Progenitor cell of endocrine pancreas (in vitro differentiated cells): ENCODE data around the gene RNF123. TPM values are rescaled to one million over a fixed set of nuclear protein-coding genes. Genes with fewer than 3 reads are reported as not detected.

Source experiments
- DNase-seq: peaks from one replicate; pipeline ENCODE4 v3.0.0; 2021; ENCODE audit warnings: low spot score; ENCODE audit not compliant: unreplicated experiment
- H3K27ac Mint-ChIP-seq: 2 replicates; pipeline ENCODE4 v1.8.0; 2021; ENCODE audit warnings: mild to moderate bottlenecking, moderate library complexity, mixed read lengths
- H3K27me3 Mint-ChIP-seq: 2 replicates; pipeline ENCODE4 v1.8.0; 2021; ENCODE audit warnings: mixed read lengths
- H3K36me3 Mint-ChIP-seq: 2 replicates; pipeline ENCODE4 v1.8.0; 2022; ENCODE audit warnings: mixed read lengths; ENCODE audit not compliant: insufficient read depth
- H3K4me1 Mint-ChIP-seq: 2 replicates; pipeline ENCODE4 v1.8.0; 2021; ENCODE audit warnings: low read depth, mixed read lengths
- H3K4me3 Mint-ChIP-seq: 2 replicates; pipeline ENCODE4 v1.8.0; 2021; ENCODE audit warnings: low read depth, mild to moderate bottlenecking, moderate library complexity, mixed read lengths
- H3K9me3 Mint-ChIP-seq: 2 replicates; pipeline ENCODE4 v1.8.0; 2021; ENCODE audit warnings: low read depth, mixed read lengths
- CTCF ChIP-seq: fragments of 200-600 bp; sonication (generic); IDR thresholded peaks from one replicate; pipeline ENCODE4 v1.5.0; 2021; ENCODE audit warnings: antibody characterized with exemption, mild to moderate bottlenecking; ENCODE audit not compliant: unreplicated experiment
- total RNA-seq: library from RNA; stranded (reverse); gene quantifications from 2 replicates; pipeline ENCODE4 v1.2.1, GENCODE V29; 2021

The RNF123 gene
- total RNA-seq, 1 donor from 2014 or later: 52.2 TPM

GRCh38 chr3:49673715-49674496 lies 15.5 kb upstream of the RNF123 start, which contains the start of gene APEH:
Gene APEH (plus strand): TSS chr3:49674351. CDS start chr3:49674402, 51 bp downstream.
- Mint-ChIP-seq H3K9me3 (no peaks in the 10 kb centered on the region), H3K4me1 (peaks cover 16% of the 10 kb centered on the region), H3K27ac (peak within 1 kb of the TSS; percentile 97)

GRCh38 chr3:49674497-49674983 lies 14.8 kb upstream of the RNF123 start:
- TF ChIP-seq CTCF: no peak
- H3K27ac Mint-ChIP-seq: peak overlapping the region; percentile 41
- H3K4me3 Mint-ChIP-seq: peak overlapping the region; percentile 84
- DNase-seq: no peak
- no peaks in the 10 kb centered on the region for H3K27me3 Mint-ChIP-seq
- H3K9me3 Mint-ChIP-seq: no peaks in the 10 kb centered on the region
- peaks cover 13% of the 10 kb centered on the region for H3K4me1 Mint-ChIP-seq
- peaks cover 5% of the 10 kb centered on the region for H3K36me3 Mint-ChIP-seq

More at GRCh38 chr3:49673715-49674496, 15.5 kb upstream of the RNF123 start, which contains the start of gene APEH:
- peaks cover 5% of the 10 kb centered on the region for H3K36me3 Mint-ChIP-seq
- DNase-seq: peak; percentile 96
- peak within 1 kb of the TSS; percentile 84 for H3K4me3 Mint-ChIP-seq
- no peaks in the 10 kb centered on the region for H3K27me3 Mint-ChIP-seq
- no peak for TF ChIP-seq CTCF

- peaks cover 13% of the 10 kb centered on the region for H3K4me1 Mint-ChIP-seq
- peaks cover 10% of the 10 kb centered on the region for H3K36me3 Mint-ChIP-seq
- no peak for TF ChIP-seq CTCF
- H3K4me3 Mint-ChIP-seq: peak overlapping the region; percentile 45
- H3K27ac Mint-ChIP-seq: no peak overlapping the region
- DNase-seq: no peak
- no peaks in the 10 kb centered on the region for H3K27me3 Mint-ChIP-seq
- H3K9me3 Mint-ChIP-seq: no peaks in the 10 kb centered on the region
Observed at GRCh38 chr3:49675912-49676311, 13.4 kb upstream of the RNF123 start.

- Mint-ChIP-seq H3K36me3 (peaks cover 13% of the 10 kb centered on the region), H3K27ac (no peak overlapping the region), H3K9me3 (no peaks in the 10 kb centered on the region), H3K4me1 (no peaks in the 10 kb centered on the region), H3K4me3 (no peak overlapping the region), H3K27me3 (peaks cover 3% of the 10 kb centered on the region)
- TF ChIP-seq CTCF: no peak
- no peak for DNase-seq
Observed at GRCh38 chr3:49680493-49681231, 8.7 kb upstream of the RNF123 start.

GRCh38 chr3:49681232-49681522 lies 8.2 kb upstream of the RNF123 start:
- Mint-ChIP-seq H3K4me1 (no peaks in the 10 kb centered on the region), H3K36me3 (peaks cover 12% of the 10 kb centered on the region), H3K4me3 (no peak overlapping the region), H3K9me3 (no peaks in the 10 kb centered on the region), H3K27ac (no peak overlapping the region), H3K27me3 (peaks cover 3% of the 10 kb centered on the region)
- no peak for TF ChIP-seq CTCF
- no peak for DNase-seq
